Erythroblast (primary cell): Measurements from ENCODE around the gene TMEM82.

Source experiments
- DNase-seq, 2 experiments: peaks; one replicate each; lab custom pipeline; 2025; lab: John Stamatoyannopoulos, UW
- GATA1 ChIP-seq: IDR thresholded peaks from 2 replicates; pipeline ENCODE4 v1.6.1; 2011; ENCODE audit warnings: low read depth, mild to moderate bottlenecking, control low read depth, low read length, moderate library complexity
- POLR2A ChIP-seq: IDR thresholded peaks from 2 replicates; pipeline ENCODE4 v1.6.1; 2011; ENCODE audit warnings: mild to moderate bottlenecking, low read length

TMEM82 gene

GRCh38 chr1:15736892-15737261 lies 5.4 kb upstream of the TMEM82 start:
- no peak for TF ChIP-seq GATA1
- no peak for TF ChIP-seq POLR2A
- no peak for DNase-seq

- no peak for DNase-seq
- TF ChIP-seq GATA1 (no peak), POLR2A (no peak)
These were observed 4.7 kb upstream of the TMEM82 start for GRCh38 chr1:15737324-15738319.

GRCh38 chr1:15738416-15739113 lies 3.7 kb upstream of the TMEM82 start:
- TF ChIP-seq POLR2A (no peak), GATA1 (no peak)
- no peak for DNase-seq

DNA sequence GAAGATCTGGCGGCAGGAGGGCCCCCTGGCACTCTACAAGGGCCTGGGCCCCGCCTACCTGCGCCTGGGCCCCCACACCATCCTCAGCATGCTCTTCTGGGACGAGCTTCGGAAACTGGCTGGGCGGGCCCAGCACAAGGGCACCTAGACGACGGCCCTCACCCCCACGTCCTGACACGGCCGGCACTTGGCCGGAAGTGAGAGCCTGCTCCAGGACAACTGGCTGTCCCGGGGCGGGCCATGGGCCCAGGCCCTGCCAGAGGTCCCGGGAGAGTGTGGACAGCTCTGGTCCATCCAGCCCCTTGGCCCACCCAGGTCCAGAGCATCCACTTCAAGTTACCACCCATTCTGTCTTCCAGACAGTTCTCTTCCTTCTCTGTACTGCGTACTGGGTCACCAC lies 3.0 kb upstream of the TMEM82 start:
- no peak for DNase-seq
- TF ChIP-seq GATA1 (no peak), POLR2A (no peak)

GRCh38 chr1:15739745-15740144 lies 2.6 kb upstream of the TMEM82 start:
- no peak for DNase-seq
- TF ChIP-seq POLR2A (no peak), GATA1 (no peak)

DNA sequence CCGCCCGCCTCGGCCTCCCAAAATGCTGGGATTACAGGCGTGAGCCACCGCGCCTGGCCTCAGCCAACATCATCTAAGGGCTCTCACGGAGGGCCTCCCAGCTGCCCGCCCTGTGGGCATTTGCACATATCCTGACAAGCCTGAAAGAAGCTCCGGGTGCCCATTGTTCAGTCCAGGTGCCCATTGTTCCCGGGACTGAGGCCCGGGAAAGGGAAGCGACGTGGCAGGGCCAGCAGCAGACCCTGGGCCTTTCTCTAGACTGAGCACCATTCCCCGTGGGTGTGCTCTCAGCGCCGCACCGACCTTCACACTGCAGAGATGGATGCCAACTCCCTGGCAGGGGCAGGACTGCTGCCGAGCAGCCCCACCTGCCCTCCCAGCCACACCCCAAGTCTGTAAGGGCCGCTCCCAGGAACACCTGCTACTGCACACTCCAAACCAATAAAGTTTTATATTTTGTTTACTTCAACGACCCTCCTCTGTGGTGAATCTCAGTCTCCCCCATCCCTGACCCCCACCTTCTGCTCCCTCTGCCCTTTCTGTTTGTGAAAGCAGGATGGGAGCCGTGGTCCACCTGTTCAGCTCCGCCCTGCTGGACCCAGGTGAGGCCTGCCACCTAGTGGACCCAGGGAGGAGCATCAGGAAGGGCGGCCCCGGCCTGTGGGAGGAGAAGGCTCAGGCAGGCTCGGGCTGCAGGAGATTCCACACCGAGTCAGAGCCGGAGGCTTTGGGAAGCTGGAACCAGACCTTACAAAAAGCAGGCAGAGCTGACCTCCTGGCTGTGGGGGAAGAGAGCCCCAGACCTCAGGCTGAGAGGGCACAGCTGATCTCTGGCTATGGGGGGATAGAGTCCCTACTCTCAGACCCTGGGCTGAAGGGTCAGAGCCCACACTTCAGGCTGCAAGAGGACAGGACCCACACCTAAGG lies 1.1 kb upstream of the TMEM82 start:
- DNase-seq: peak; percentile 58 to 74
- no peak for TF ChIP-seq POLR2A
- TF ChIP-seq GATA1: no peak

- no peak for DNase-seq
- no peak for TF ChIP-seq GATA1
- TF ChIP-seq POLR2A: no peak
These were observed 1.9 kb downstream of the TMEM82 start for GRCh38 chr1:15744122-15744679.

GRCh38 chr1:15747378-15747777 lies 5.1 kb downstream of the TMEM82 start:
- TF ChIP-seq POLR2A (no peak), GATA1 (no peak)
- DNase-seq: no peak

DNA sequence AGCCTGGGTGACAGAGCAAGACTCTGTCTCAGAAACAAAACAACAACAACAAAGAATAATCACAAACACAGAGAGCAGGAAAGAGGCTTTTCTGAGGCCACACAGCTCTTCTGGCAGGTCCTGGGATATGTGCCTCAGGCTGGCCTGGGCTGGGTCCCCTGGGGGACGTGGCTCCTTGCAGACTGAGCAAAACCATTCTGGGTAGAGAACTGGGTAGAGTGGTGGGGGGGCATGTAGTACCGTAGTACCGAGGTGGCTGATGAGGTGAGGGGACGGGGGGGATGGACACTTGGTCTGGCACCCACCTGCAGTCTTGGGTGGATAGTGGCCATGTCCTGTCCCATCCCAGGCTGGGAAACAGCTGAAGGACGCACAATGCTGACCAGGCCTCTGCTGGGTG lies 6.0 kb downstream of the TMEM82 start:
- TF ChIP-seq GATA1 (no peak), POLR2A (no peak)
- DNase-seq: no peak

DNA sequence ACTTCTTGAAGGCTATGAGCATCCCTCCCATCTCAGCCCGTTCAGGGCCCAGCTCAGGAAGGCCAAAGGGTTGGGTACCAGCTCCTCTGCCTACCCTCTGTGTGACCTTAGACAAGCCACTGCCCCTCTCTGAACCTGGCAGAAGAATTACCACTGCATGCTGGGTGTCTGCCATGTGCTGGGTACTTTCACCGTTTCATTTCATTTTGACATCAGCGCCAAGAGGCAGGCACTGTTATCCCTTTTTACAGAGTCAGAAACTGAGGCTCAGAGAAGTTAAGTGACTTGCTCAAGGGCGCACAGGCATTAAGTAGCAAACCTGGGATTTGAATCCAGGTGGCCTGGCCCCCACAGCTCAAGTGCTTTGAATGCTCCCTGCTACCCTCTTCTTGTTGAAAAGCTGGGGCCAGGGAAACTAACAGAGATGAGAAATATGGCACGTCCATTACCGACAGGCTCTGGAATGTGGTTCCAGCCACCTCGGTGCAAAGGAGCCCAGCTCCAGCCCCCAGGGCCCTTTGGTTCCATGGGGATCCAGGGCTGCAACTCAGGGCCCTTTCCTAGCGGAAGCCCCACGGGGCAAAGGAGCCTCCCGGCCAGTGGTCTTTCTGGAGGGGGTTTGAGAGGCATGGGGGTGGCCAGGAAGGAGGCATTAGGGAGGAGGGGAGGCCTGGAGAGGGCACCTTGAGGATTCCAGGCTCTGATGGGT lies 6.5 kb downstream of the TMEM82 start:
- TF ChIP-seq GATA1: no peak
- TF ChIP-seq POLR2A: no peak
- no peak for DNase-seq

GRCh38 chr1:15749399-15750291 lies 7.3 kb downstream of the TMEM82 start:
- TF ChIP-seq GATA1 (no peak), POLR2A (no peak)

GRCh38 chr1:15750924-15751323 lies 8.6 kb downstream of the TMEM82 start:
- no peak for DNase-seq
- no peak for TF ChIP-seq GATA1
- no peak for TF ChIP-seq POLR2A

More at GRCh38 chr1:15749399-15750291, 7.3 kb downstream of the TMEM82 start:
- DNase-seq: no peak
